ENCODE measurements around the gene ELAVL1.

- TF ChIP-seq MAFG (tag; conservative IDR thresholded peaks at IDR 0.05) (no peak), TBP (optimal IDR thresholded peaks at IDR 0.05; ENCODE audit: low read depth, low read length) (no peak), CEBPB (tag; IDR thresholded peaks at IDR 0.05) (no peak), POLR2A (conservative IDR thresholded peaks at IDR 0.05) (no peak), RFX5 (IDR thresholded peaks at IDR 0.05; ENCODE audit: low read depth, low read length) (no peak), POLR2AphosphoS5 (IDR thresholded peaks at IDR 0.05; ENCODE audit: control insufficient read depth, insufficient read depth, low read depth, low read length) (no peak), TEAD4 (IDR thresholded peaks at IDR 0.05; ENCODE audit: low read length) (no peak), TEAD4 (CRISPR knock-in tag; IDR thresholded peaks at IDR 0.05; ENCODE audit: borderline replicate concordance) (no peak), NRF1 (conservative IDR thresholded peaks at IDR 0.05 in 1 of 2, IDR thresholded peaks at IDR 0.05 in 1 of 2) (no peak)
Measured at GRCh38 chr19:7965259-7965841, 40.1 kb downstream of the ELAVL1 start.
